IPS-NIHi7 (cell line): ENCODE results near the gene SKA2.
"Not testable (repeated sequence)": the region's sequence is repeated elsewhere in the genome, so short reads cannot be mapped to it uniquely, and the experiment has no call there.

Experiments used
- DNase-seq: peaks from one replicate; pipeline ENCODE4 v3.0.0; 2012; ENCODE audit warnings: mixed read lengths; ENCODE audit errors: extremely low spot score

The SKA2 gene

GRCh38 chr17:59151591-59151990 is 3.4 kb downstream of the SKA2 start:
- DNase-seq, result no peak

GRCh38 chr17:59151006-59151405 is 4.0 kb downstream of the SKA2 start:
- DNase-seq, result no peak

GRCh38 chr17:59149841-59150511 is 5.0 kb downstream of the SKA2 start:
- no peak for DNase-seq

GRCh38 chr17:59149051-59149450 is 5.9 kb downstream of the SKA2 start:
- DNase-seq, result no peak

GRCh38 chr17:59145571-59146096 is 9.4 kb downstream of the SKA2 start:
- DNase-seq, result no peak

GRCh38 chr17:59141860-59142259 is 13.1 kb downstream of the SKA2 start:
- no peak for DNase-seq

- no peak for DNase-seq
Measured at GRCh38 chr17:59139939-59140338, 15.0 kb downstream of the SKA2 start.

GRCh38 chr17:59138339-59138738 is 16.6 kb downstream of the SKA2 start:
- not testable (repeated sequence) for DNase-seq

- no peak for DNase-seq
Measured at GRCh38 chr17:59131131-59131530, 23.9 kb downstream of the SKA2 start.

GRCh38 chr17:59129814-59130213 is 25.2 kb downstream of the SKA2 start:
- DNase-seq, result no peak

- no peak for DNase-seq
Measured at GRCh38 chr17:59126809-59127417, 28.1 kb downstream of the SKA2 start.

GRCh38 chr17:59124665-59125064 is 30.3 kb downstream of the SKA2 start:
- DNase-seq, result no peak

GRCh38 chr17:59121901-59122480 is 33.0 kb downstream of the SKA2 start:
- DNase-seq, result no peak

GRCh38 chr17:59115474-59115873 is 39.5 kb downstream of the SKA2 start:
- DNase-seq, result no peak

- no peak for DNase-seq
Measured at GRCh38 chr17:59111539-59111938, 43.4 kb downstream of the SKA2 start.

GRCh38 chr17:59110973-59111372 is 44.0 kb downstream of the SKA2 start:
- DNase-seq, result no peak

GRCh38 chr17:59108400-59109102 is 46.4 kb downstream of the SKA2 start:
- no peak for DNase-seq

- DNase-seq, result no peak
Measured at GRCh38 chr17:59107306-59107670, 47.7 kb downstream of the SKA2 start.

GRCh38 chr17:59106463-59107305 is 48.3 kb downstream of the SKA2 start, which contains the start of gene TRIM37:
TRIM37 (minus strand) TSS chr17:59106880; CDS start chr17:59106461, 419 bp downstream.
- peak; percentile 99 for DNase-seq

GRCh38 chr17:59105852-59106462 is 49.0 kb downstream of the SKA2 start:
- DNase-seq, result peak; percentile 41

- DNase-seq, result no peak
Measured at GRCh38 chr17:59101178-59101577, 53.8 kb downstream of the SKA2 start.
